Type B pancreatic cell (in vitro differentiated cells): ENCODE data around the gene MRTFA. TPM values are rescaled to one million over a fixed set of nuclear protein-coding genes. Genes with fewer than 3 reads are reported as not detected.
A peak's percentile ranks its signal among the peaks of the same experiment; 100 is the strongest.

Experiments used
- DNase-seq: peaks from one replicate; pipeline ENCODE4 v3.0.0; 2021; ENCODE audit warnings: mixed read lengths; ENCODE audit not compliant: unreplicated experiment; ENCODE audit errors: extremely low spot score
- H3K27ac Mint-ChIP-seq: 2 replicates; pipeline ENCODE4 v1.8.0; 2021; ENCODE audit warnings: mild to moderate bottlenecking, mixed read lengths
- H3K27me3 Mint-ChIP-seq: 2 replicates; pipeline ENCODE4 v1.8.0; 2021; ENCODE audit warnings: mixed read lengths
- H3K36me3 Mint-ChIP-seq: 2 replicates; pipeline ENCODE4 v1.8.0; 2021; ENCODE audit warnings: mixed read lengths
- H3K4me1 Mint-ChIP-seq: one replicate; pipeline ENCODE4 v1.8.0; 2021; ENCODE audit warnings: mixed read lengths; ENCODE audit not compliant: unreplicated experiment
- H3K4me3 Mint-ChIP-seq: 2 replicates; pipeline ENCODE4 v1.8.0; 2021; ENCODE audit warnings: mild to moderate bottlenecking, mixed read lengths
- H3K9me3 Mint-ChIP-seq: 2 replicates; pipeline ENCODE4 v1.8.0; 2021; ENCODE audit warnings: mixed read lengths
- CTCF ChIP-seq: fragments of 200-600 bp; sonication (generic); conservative IDR thresholded peaks from 2 replicates; pipeline ENCODE4 v1.5.0; 2021; ENCODE audit warnings: antibody characterized with exemption, mild to moderate bottlenecking
- total RNA-seq: library from RNA; stranded (reverse); gene quantifications from 2 replicates; pipeline ENCODE4 v1.2.1, GENCODE V29; 2021; ENCODE audit warnings: low replicate concordance

Gene MRTFA
- total RNA-seq, 1 donor from 2014 or later = 49.8 TPM

GRCh38 chr22:40613067-40613466 is 23.5 kb downstream of the MRTFA start:
- Mint-ChIP-seq H3K9me3 (peaks cover 3% of the 10 kb centered on the region), H3K27ac (no peak overlapping the region), H3K4me1 (peaks cover 13% of the 10 kb centered on the region), H3K27me3 (no peaks in the 10 kb centered on the region), H3K36me3 (peaks cover 10% of the 10 kb centered on the region), H3K4me3 (no peak overlapping the region)
- no peak for DNase-seq
- TF ChIP-seq CTCF = no peak

- Mint-ChIP-seq H3K27me3 (no peaks in the 10 kb centered on the region), H3K4me1 (peaks cover 17% of the 10 kb centered on the region), H3K36me3 (peaks cover 6% of the 10 kb centered on the region), H3K9me3 (no peaks in the 10 kb centered on the region), H3K27ac (no peak overlapping the region), H3K4me3 (no peak overlapping the region)
- no peak for TF ChIP-seq CTCF
- DNase-seq = no peak
Observed at GRCh38 chr22:40612291-40612751, 24.2 kb downstream of the MRTFA start.

- peaks cover 23% of the 10 kb centered on the region for H3K4me1 Mint-ChIP-seq
- no peak for DNase-seq
- H3K4me3 Mint-ChIP-seq = no peak overlapping the region
- H3K27me3 Mint-ChIP-seq = no peaks in the 10 kb centered on the region
- no peak for TF ChIP-seq CTCF
- H3K36me3 Mint-ChIP-seq = peaks cover 6% of the 10 kb centered on the region
- no peak overlapping the region for H3K27ac Mint-ChIP-seq
- H3K9me3 Mint-ChIP-seq = no peaks in the 10 kb centered on the region
Observed at GRCh38 chr22:40611606-40612005, 24.9 kb downstream of the MRTFA start.

GRCh38 chr22:40610329-40610850 is 26.1 kb downstream of the MRTFA start:
- H3K36me3 Mint-ChIP-seq = no peaks in the 10 kb centered on the region
- no peaks in the 10 kb centered on the region for H3K27me3 Mint-ChIP-seq
- DNase-seq = no peak
- no peak overlapping the region for H3K4me3 Mint-ChIP-seq
- peak overlapping the region; percentile 57 for H3K27ac Mint-ChIP-seq
- H3K4me1 Mint-ChIP-seq = peaks cover 34% of the 10 kb centered on the region
- no peak for TF ChIP-seq CTCF
- no peaks in the 10 kb centered on the region for H3K9me3 Mint-ChIP-seq

GRCh38 chr22:40609216-40609615 is 27.3 kb downstream of the MRTFA start:
- Mint-ChIP-seq H3K4me1 (peaks cover 42% of the 10 kb centered on the region), H3K9me3 (no peaks in the 10 kb centered on the region), H3K27ac (no peak overlapping the region), H3K36me3 (no peaks in the 10 kb centered on the region), H3K4me3 (no peak overlapping the region), H3K27me3 (no peaks in the 10 kb centered on the region)
- no peak for TF ChIP-seq CTCF
- no peak for DNase-seq

- Mint-ChIP-seq H3K27me3 (no peaks in the 10 kb centered on the region), H3K27ac (peak overlapping the region; percentile 25)
Observed at GRCh38 chr22:40607506-40607905, 29.0 kb downstream of the MRTFA start.

More at GRCh38 chr22:40607506-40607905, 29.0 kb downstream of the MRTFA start:
- Mint-ChIP-seq H3K9me3 (no peaks in the 10 kb centered on the region), H3K4me3 (no peak overlapping the region), H3K4me1 (peaks cover 40% of the 10 kb centered on the region), H3K36me3 (no peaks in the 10 kb centered on the region)
- no peak for TF ChIP-seq CTCF
- DNase-seq = no peak
